HepG2 (cell line): ENCODE measurements around the gene ALG1L2. TPM values are rescaled to one million over a fixed set of nuclear protein-coding genes. Genes with fewer than 3 reads are reported as not detected.

ENCODE experiments used
- EZH2 ChIP-seq: conservative IDR thresholded peaks from 2 replicates; pipeline ENCODE4 v1.6.1; 2012; ENCODE audit warnings: mild to moderate bottlenecking, low read depth, low read length, moderate library complexity
- GLI4 ChIP-seq: sonication (generic); formaldehyde crosslinking; IDR thresholded peaks from 2 replicates; pipeline ENCODE4 v1.5.1; 2020; ENCODE audit warnings: missing genetic modification reagents, mild to moderate bottlenecking, moderate library complexity, borderline replicate concordance
- HDAC6 ChIP-seq: fragments of 200-600 bp; sonication (generic); IDR thresholded peaks from 2 replicates; pipeline ENCODE4 v1.7.0; 2017; ENCODE audit warnings: mild to moderate bottlenecking, antibody characterized with exemption, low read length, low read depth
- KDM5A ChIP-seq: fragments of 200-600 bp; sonication (generic); IDR thresholded peaks from 2 replicates; pipeline ENCODE4 v1.7.0; 2018; ENCODE audit warnings: antibody characterized with exemption, mild to moderate bottlenecking, low read length, borderline replicate concordance
- MIER3 ChIP-seq: IDR thresholded peaks from 2 replicates; pipeline ENCODE4 v1.6.1; 2016; ENCODE audit warnings: missing compliant biosample characterization, borderline replicate concordance
- MLXIP ChIP-seq: sonication (generic); formaldehyde crosslinking; IDR thresholded peaks from 2 replicates; pipeline ENCODE4 v1.9.0; 2021; ENCODE audit warnings: missing genetic modification reagents, borderline replicate concordance
- PPARG ChIP-seq: conservative IDR thresholded peaks from 2 replicates; pipeline ENCODE4 v1.6.1; 2016; ENCODE audit warnings: missing biosample characterization, missing genetic modification reagents
- PRMT3 ChIP-seq: sonication (generic); formaldehyde crosslinking; IDR thresholded peaks from 2 replicates; pipeline ENCODE4 v1.8.1; 2022; ENCODE audit warnings: low read depth, mild to moderate bottlenecking, moderate library complexity, missing genetic modification reagents, borderline replicate concordance
- RCOR2 ChIP-seq: IDR thresholded peaks from 2 replicates; pipeline ENCODE4 v1.6.1; 2016; ENCODE audit warnings: missing biosample characterization, missing genetic modification reagents
- RELA ChIP-seq: sonication (generic); formaldehyde crosslinking; IDR thresholded peaks from 2 replicates; pipeline ENCODE4 v1.4.0; 2020; ENCODE audit warnings: missing genetic modification reagents
- REXO4 ChIP-seq: sonication (generic); formaldehyde crosslinking; IDR thresholded peaks from 2 replicates; pipeline ENCODE4 v1.8.0; 2022; ENCODE audit warnings: missing genetic modification reagents, mild to moderate bottlenecking, borderline replicate concordance
- SAFB2 ChIP-seq: sonication (generic); formaldehyde crosslinking; IDR thresholded peaks from 2 replicates; pipeline ENCODE4 v1.5.1; 2020; ENCODE audit warnings: missing genetic modification reagents, low read depth, mild to moderate bottlenecking, borderline replicate concordance
- WIZ ChIP-seq: sonication (generic); formaldehyde crosslinking; IDR thresholded peaks from 2 replicates; pipeline ENCODE4 v1.5.1; 2020; ENCODE audit warnings: mild to moderate bottlenecking, missing genetic modification reagents
- YEATS4 ChIP-seq: sonication (generic); formaldehyde crosslinking; IDR thresholded peaks from 2 replicates; pipeline ENCODE4 v1.4.0; 2020; ENCODE audit warnings: missing genetic modification reagents, borderline replicate concordance
- ZFP36 ChIP-seq: fragments of 150-350 bp; IDR thresholded peaks from 2 replicates; pipeline ENCODE4 v1.6.1; 2018; ENCODE audit warnings: borderline replicate concordance, low read length, low read depth; ENCODE audit not compliant: partially characterized antibody
- ZNF276 ChIP-seq: sonication (generic); formaldehyde crosslinking; IDR thresholded peaks from 2 replicates; pipeline ENCODE4 v1.4.0; 2020; ENCODE audit warnings: mild to moderate bottlenecking, low read depth, missing genetic modification reagents
- ZNF770 ChIP-seq: sonication (generic); formaldehyde crosslinking; IDR thresholded peaks from 2 replicates; pipeline ENCODE4 v1.5.0; 2020; ENCODE audit warnings: mild to moderate bottlenecking, missing genetic modification reagents
- ZNF878 ChIP-seq: sonication (generic); formaldehyde crosslinking; IDR thresholded peaks from 2 replicates; pipeline ENCODE4 v1.8.1; 2023; ENCODE audit warnings: mild to moderate bottlenecking, missing genetic modification reagents, moderate library complexity
- polyA plus RNA-seq, 8 experiments: library from polyadenylated mRNA; depleted of rRNA in 3 of 8; stranded (reverse) in 7 of 8; unstranded in 1 of 8; fragments of >200 nt; fragmentation: Illumina TruSeq in 4 of 8; extraction: Trizol in 4 of 8; gene quantifications; 2 replicates each; pipeline versions ENCODE4 v1.2.1 to v1.2.3, GENCODE V29; 2011 to 2016; ENCODE audit warnings: low read depth in 4 of 8, missing spikeins in 1 of 8, mixed read lengths in 1 of 8; ENCODE audit not compliant: insufficient read depth in 1 of 8
- total RNA-seq, 5 experiments: library from RNA; depleted of rRNA; stranded (reverse); fragments of >200 nt; fragmentation: Illumina TruSeq; extraction: Trizol; gene quantifications; 2 replicates each; pipeline ENCODE4 v1.2.3, GENCODE V29; 2016; ENCODE audit warnings: low read depth in 1 of 5

ALG1L2 gene
- total and polyA plus RNA-seq, 2 of the 13 experiments (the other 11 are each of a cell fraction or from before 2014, with no cell fraction given), result 0.13 to 0.55 TPM

GRCh38 chr3:130111185-130111864, 29.7 kb downstream of the ALG1L2 start (continued):
- TF ChIP-seq ZNF276 (CRISPR knock-in tag), result no peak
- TF ChIP-seq WIZ (CRISPR knock-in tag), result no peak
- no peak for TF ChIP-seq ZNF878
- no peak for TF ChIP-seq KDM5A
- no peak for TF ChIP-seq SAFB2 (CRISPR knock-in tag)
- TF ChIP-seq MLXIP (CRISPR knock-in tag), result no peak
- no peak for TF ChIP-seq REXO4
- no peak for TF ChIP-seq EZH2
- no peak for TF ChIP-seq GLI4 (CRISPR knock-in tag)
- TF ChIP-seq YEATS4 (CRISPR knock-in tag), result peak; percentile 78
- no peak for TF ChIP-seq HDAC6
- TF ChIP-seq PRMT3 (CRISPR knock-in tag), result no peak
- no peak for TF ChIP-seq RCOR2 (CRISPR knock-in tag)
- no peak for TF ChIP-seq ZNF770 (CRISPR knock-in tag)
- no peak for TF ChIP-seq ZFP36
- TF ChIP-seq RELA (CRISPR knock-in tag), result no peak
- TF ChIP-seq PPARG (CRISPR knock-in tag), result no peak
- no peak for TF ChIP-seq MIER3
